HG02642 (cell line): ENCODE data around the gene NPHS1.

Experiments
- ATAC-seq: cut with Tn5 transposase; IDR thresholded peaks from one replicate; pipeline ENCODE4 v1.9.1; 2021; ENCODE audit warnings: mild to moderate bottlenecking; ENCODE audit not compliant: unreplicated experiment, poor library complexity

NPHS1 gene

GRCh38 chr19:35789978-35790944 is 62.0 kb downstream of the NPHS1 start:
- ATAC-seq, result no peak

- no peak for ATAC-seq
Observed at GRCh38 chr19:35789195-35789977, 62.9 kb downstream of the NPHS1 start.

GRCh38 chr19:35788205-35788960 is 63.9 kb downstream of the NPHS1 start:
- ATAC-seq, result no peak

- no peak for ATAC-seq
Observed at GRCh38 chr19:35787227-35787799, 65.0 kb downstream of the NPHS1 start.

- ATAC-seq, result no peak
Observed at GRCh38 chr19:35786299-35787160, 65.8 kb downstream of the NPHS1 start.

GRCh38 chr19:35785339-35785627 is 67.0 kb downstream of the NPHS1 start:
- ATAC-seq, result no peak

GRCh38 chr19:35784503-35785338 is 67.6 kb downstream of the NPHS1 start:
- no peak for ATAC-seq

- no peak for ATAC-seq
Observed at GRCh38 chr19:35783469-35784434, 68.6 kb downstream of the NPHS1 start.

GRCh38 chr19:35782589-35782988 is 69.7 kb downstream of the NPHS1 start:
- no peak for ATAC-seq

GRCh38 chr19:35781650-35782049 is 70.7 kb downstream of the NPHS1 start:
- no peak for ATAC-seq

- ATAC-seq, result no peak
Observed at GRCh38 chr19:35780717-35781116, 71.6 kb downstream of the NPHS1 start.

GRCh38 chr19:35780058-35780457 is 72.2 kb downstream of the NPHS1 start:
- ATAC-seq, result no peak

GRCh38 chr19:35779033-35779432 is 73.3 kb downstream of the NPHS1 start:
- no peak for ATAC-seq

- no peak for ATAC-seq
Observed at GRCh38 chr19:35777961-35778360, 74.3 kb downstream of the NPHS1 start.

GRCh38 chr19:35777086-35777841 is 75.0 kb downstream of the NPHS1 start:
- ATAC-seq, result no peak

GRCh38 chr19:35776102-35776788 is 76.1 kb downstream of the NPHS1 start:
- ATAC-seq, result no peak
